ENCODE measurements around the gene POMGNT2.

GRCh38 chr3:43071313-43071893 is 34.5 kb downstream of the POMGNT2 start:
- TF ChIP-seq POLR2AphosphoS5 (IDR thresholded peaks at IDR 0.05; ENCODE audit: low read length) (no peak), CBX3 (IDR thresholded peaks at IDR 0.05; ENCODE audit: borderline replicate concordance, low read depth) (no peak), RELB (IDR thresholded peaks at IDR 0.05; ENCODE audit: low read depth) (no peak)
- TF ChIP-seq, protein P1, sequence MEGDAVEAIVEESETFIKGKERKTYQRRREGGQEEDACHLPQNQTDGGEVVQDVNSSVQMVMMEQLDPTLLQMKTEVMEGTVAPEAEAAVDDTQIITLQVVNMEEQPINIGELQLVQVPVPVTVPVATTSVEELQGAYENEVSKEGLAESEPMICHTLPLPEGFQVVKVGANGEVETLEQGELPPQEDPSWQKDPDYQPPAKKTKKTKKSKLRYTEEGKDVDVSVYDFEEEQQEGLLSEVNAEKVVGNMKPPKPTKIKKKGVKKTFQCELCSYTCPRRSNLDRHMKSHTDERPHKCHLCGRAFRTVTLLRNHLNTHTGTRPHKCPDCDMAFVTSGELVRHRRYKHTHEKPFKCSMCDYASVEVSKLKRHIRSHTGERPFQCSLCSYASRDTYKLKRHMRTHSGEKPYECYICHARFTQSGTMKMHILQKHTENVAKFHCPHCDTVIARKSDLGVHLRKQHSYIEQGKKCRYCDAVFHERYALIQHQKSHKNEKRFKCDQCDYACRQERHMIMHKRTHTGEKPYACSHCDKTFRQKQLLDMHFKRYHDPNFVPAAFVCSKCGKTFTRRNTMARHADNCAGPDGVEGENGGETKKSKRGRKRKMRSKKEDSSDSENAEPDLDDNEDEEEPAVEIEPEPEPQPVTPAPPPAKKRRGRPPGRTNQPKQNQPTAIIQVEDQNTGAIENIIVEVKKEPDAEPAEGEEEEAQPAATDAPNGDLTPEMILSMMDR (IDR thresholded peaks at IDR 0.05 in 2 of 3, conservative IDR thresholded peaks at IDR 0.05 in 1 of 3; ENCODE audit: control insufficient read depth in 2 of 3, extremely low read depth in 1 of 3, insufficient read depth in 1 of 3, low read depth in 3 of 3, low read length in 3 of 3): peak; percentile 30 to 44 (median 39); a peak in 5 of 6 replicates
